CD8-positive, alpha-beta memory T cell (primary cell): ENCODE measurements around the gene STOX1. TPM values are rescaled to one million over a fixed set of nuclear protein-coding genes. Genes with fewer than 3 reads are reported as not detected.
A peak's percentile ranks its signal among the peaks of the same experiment; 100 is the strongest.

ENCODE experiments used
- CTCF ChIA-PET: fragments of 350-600 bp; sonication (Branson Sonifier 250); formaldehyde crosslinking; loops from one replicate; lab custom pipeline; 2021; ENCODE audit warnings: antibody characterized with exemption; lab: Charles Lee
- POLR2A ChIA-PET: fragments of 350-600 bp; sonication (Branson Sonifier 250); formaldehyde crosslinking; loops from one replicate; lab custom pipeline; 2021; ENCODE audit warnings: antibody characterized with exemption; lab: Charles Lee
- DNase-seq, 5 donors: peaks; one replicate each; pipeline versions ENCODE4 v3.0.0 to v3.0.0-alpha.2; 2020 to 2022; ENCODE audit warnings: mixed read lengths in 1 of 5
- H3K27ac ChIP-seq: one replicate; pipeline ENCODE4 v1.7.0; 2013; ENCODE audit warnings: low read depth, mild to moderate bottlenecking, low read length, moderate library complexity
- H3K27me3 ChIP-seq: 2 replicates; pipeline ENCODE4 v1.7.0; 2013; ENCODE audit warnings: low read length, mild to moderate bottlenecking; ENCODE audit not compliant: insufficient read depth, poor library complexity, severe bottlenecking
- H3K36me3 ChIP-seq: 2 replicates; pipeline ENCODE4 v1.7.0; 2013; ENCODE audit warnings: mild to moderate bottlenecking, low read length, moderate library complexity; ENCODE audit not compliant: insufficient read depth
- H3K4me1 ChIP-seq: 2 replicates; pipeline ENCODE4 v1.7.0; 2013; ENCODE audit warnings: mild to moderate bottlenecking, low read length, moderate library complexity; ENCODE audit not compliant: insufficient read depth
- H3K4me3 ChIP-seq: 2 replicates; pipeline ENCODE4 v1.7.0; 2013; ENCODE audit warnings: mild to moderate bottlenecking, low read length
- H3K9me3 ChIP-seq: 2 replicates; pipeline ENCODE4 v1.7.0; 2013; ENCODE audit warnings: mild to moderate bottlenecking, low read length
- H3K27ac Mint-ChIP-seq, 8 donors: one replicate each; pipeline ENCODE4 v1.8.0; 2020 to 2021; ENCODE audit warnings: mixed read lengths in 8 of 8, mild to moderate bottlenecking in 6 of 8, inconsistent platforms in 3 of 8, moderate library complexity in 3 of 8
- H3K27me3 Mint-ChIP-seq, 2 donors: one replicate each; pipeline ENCODE4 v1.8.0; 2020 to 2021; ENCODE audit warnings: mixed read lengths in 2 of 2, mild to moderate bottlenecking in 1 of 2, moderate library complexity in 1 of 2
- H3K36me3 Mint-ChIP-seq, 3 donors: one replicate each; pipeline ENCODE4 v1.8.0; 2020 to 2021; ENCODE audit warnings: mixed read lengths in 3 of 3, inconsistent platforms in 1 of 3, mild to moderate bottlenecking in 1 of 3
- H3K4me1 Mint-ChIP-seq, 3 donors: one replicate each; pipeline ENCODE4 v1.8.0; 2020 to 2021; ENCODE audit warnings: mixed read lengths in 3 of 3, inconsistent platforms in 1 of 3, mild to moderate bottlenecking in 1 of 3
- H3K4me3 Mint-ChIP-seq, 7 donors: one replicate each; pipeline ENCODE4 v1.8.0; 2020 to 2021; ENCODE audit warnings: mixed read lengths in 7 of 7, mild to moderate bottlenecking in 6 of 7, moderate library complexity in 4 of 7, inconsistent platforms in 2 of 7
- H3K9me3 Mint-ChIP-seq, 5 donors: one replicate each; pipeline ENCODE4 v1.8.0; 2020 to 2022; ENCODE audit warnings: mixed read lengths in 5 of 5, mild to moderate bottlenecking in 3 of 5, moderate library complexity in 2 of 5, inconsistent platforms in 1 of 5
- polyA plus RNA-seq: library from polyadenylated mRNA; unstranded; fragments of 300-500 nt; fragmentation: Illumina TruSeq; gene quantifications from one replicate; pipeline ENCODE4 v1.2.3, GENCODE V29; 2021
- total RNA-seq, 2 experiments: library from RNA; stranded (reverse); gene quantifications; one replicate each; pipeline ENCODE4 v1.2.3, GENCODE V29; 2021

Gene STOX1
- total and polyA plus RNA-seq, 3 experiments from 2014 or later = 0.29 to 0.39 TPM; not detected in 1

DNA sequence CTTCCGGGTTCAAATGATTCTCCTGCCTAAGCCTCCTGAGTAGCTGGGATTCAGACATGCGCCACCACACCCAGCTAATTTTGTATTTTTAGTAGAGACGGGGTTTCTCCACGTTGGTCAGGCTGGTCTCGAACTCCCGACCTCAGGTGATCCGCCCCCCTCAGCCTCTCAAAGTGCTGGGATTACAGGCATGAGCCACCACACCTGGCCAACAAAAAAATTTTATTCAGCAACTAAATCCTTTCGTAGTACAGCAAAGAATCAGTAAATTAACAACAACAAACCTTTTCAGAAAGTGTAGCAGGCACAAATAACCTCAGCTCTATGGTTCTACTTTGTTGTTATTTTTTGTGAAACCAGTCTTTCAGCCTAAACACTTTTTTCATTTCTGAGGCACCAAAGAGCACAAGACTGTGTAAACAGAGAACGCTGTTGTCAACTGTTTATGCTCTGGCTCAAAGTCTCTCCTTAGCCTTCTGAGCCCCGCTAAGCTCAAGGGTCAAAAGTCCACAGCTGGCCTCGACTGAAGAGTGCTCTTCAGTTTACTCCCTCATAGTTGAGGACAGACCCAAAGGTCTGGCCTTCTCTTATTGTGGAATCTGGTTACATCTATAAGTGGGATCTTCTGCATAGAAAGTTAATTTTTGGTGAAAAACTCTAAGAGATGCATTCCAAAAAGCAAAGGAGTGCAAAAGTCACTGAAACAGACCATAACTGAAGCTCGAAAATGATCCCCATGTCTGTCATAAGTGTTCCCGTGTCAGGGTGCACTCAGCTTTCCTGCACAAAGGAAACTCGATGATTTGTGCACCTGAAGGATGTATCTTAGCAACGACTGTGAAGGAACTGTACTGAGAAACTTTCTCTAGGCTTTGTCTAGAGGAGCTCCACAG is 49.2 kb downstream of the STOX1 start:
- ChIA-PET POLR2A (no interaction called here), CTCF (no interaction called here)
- Mint-ChIP-seq H3K9me3 (no peaks in the 10 kb centered on the region), H3K36me3 (no peaks in the 10 kb centered on the region), H3K4me3 (no peak overlapping the region), H3K4me1 (no peaks in the 10 kb centered on the region), H3K27ac (peak overlapping the region in 1 of 8 donors; percentile 77), H3K27me3 (peaks cover 0 to 1% of the 10 kb centered on the region in 2 donors)
- Histone ChIP-seq H3K27ac (no peak overlapping the region), H3K9me3 (no peaks in the 10 kb centered on the region), H3K4me1 (no peaks in the 10 kb centered on the region), H3K36me3 (no peaks in the 10 kb centered on the region), H3K4me3 (no peak overlapping the region), H3K27me3 (no peaks in the 10 kb centered on the region)
- DNase-seq = no peak

GRCh38 chr10:68877482-68878110 is 50.3 kb downstream of the STOX1 start:
- no peaks in the 10 kb centered on the region for H3K36me3 ChIP-seq
- Mint-ChIP-seq H3K9me3 (no peaks in the 10 kb centered on the region), H3K4me1 (no peaks in the 10 kb centered on the region), H3K4me3 (no peak overlapping the region), H3K36me3 (no peaks in the 10 kb centered on the region), H3K27me3 (peaks cover 0 to 1% of the 10 kb centered on the region in 2 donors), H3K27ac (no peak overlapping the region)
- ChIA-PET POLR2A (no interaction called here), CTCF (no interaction called here)
- H3K4me1 ChIP-seq = no peaks in the 10 kb centered on the region
- no peaks in the 10 kb centered on the region for H3K9me3 ChIP-seq
- H3K27ac ChIP-seq = no peak overlapping the region
- H3K27me3 ChIP-seq = no peaks in the 10 kb centered on the region
- no peak for DNase-seq
- no peak overlapping the region for H3K4me3 ChIP-seq

GRCh38 chr10:68878496-68878895 is 51.2 kb downstream of the STOX1 start:
- Mint-ChIP-seq H3K27ac (no peak overlapping the region), H3K9me3 (no peaks in the 10 kb centered on the region), H3K36me3 (no peaks in the 10 kb centered on the region), H3K4me3 (no peak overlapping the region), H3K27me3 (peaks cover 0 to 1% of the 10 kb centered on the region in 2 donors), H3K4me1 (no peaks in the 10 kb centered on the region)
- no peak overlapping the region for H3K4me3 ChIP-seq
- H3K9me3 ChIP-seq = no peaks in the 10 kb centered on the region
- ChIA-PET CTCF (no interaction called here), POLR2A (no interaction called here)
- H3K36me3 ChIP-seq = no peaks in the 10 kb centered on the region
- no peaks in the 10 kb centered on the region for H3K4me1 ChIP-seq
- no peak overlapping the region for H3K27ac ChIP-seq
- H3K27me3 ChIP-seq = no peaks in the 10 kb centered on the region
- DNase-seq = no peak

GRCh38 chr10:68879628-68880027 is 52.3 kb downstream of the STOX1 start:
- H3K27ac Mint-ChIP-seq = no peak overlapping the region
- ChIA-PET POLR2A (no interaction called here), CTCF (no interaction called here)
- Histone ChIP-seq H3K4me3 (no peak overlapping the region), H3K27ac (no peak overlapping the region), H3K36me3 (no peaks in the 10 kb centered on the region), H3K4me1 (no peaks in the 10 kb centered on the region), H3K27me3 (no peaks in the 10 kb centered on the region), H3K9me3 (no peaks in the 10 kb centered on the region)
- no peak for DNase-seq
- H3K27me3 Mint-ChIP-seq = peaks cover 0 to 1% of the 10 kb centered on the region in 2 donors
- no peak overlapping the region for H3K4me3 Mint-ChIP-seq
- no peaks in the 10 kb centered on the region for H3K36me3 Mint-ChIP-seq
- H3K9me3 Mint-ChIP-seq = no peaks in the 10 kb centered on the region
- no peaks in the 10 kb centered on the region for H3K4me1 Mint-ChIP-seq

GRCh38 chr10:68880181-68880580 is 52.9 kb downstream of the STOX1 start:
- no peaks in the 10 kb centered on the region for H3K36me3 Mint-ChIP-seq
- H3K27me3 ChIP-seq = no peaks in the 10 kb centered on the region
- no peaks in the 10 kb centered on the region for H3K9me3 Mint-ChIP-seq
- POLR2A ChIA-PET = no interaction called here
- no peak overlapping the region for H3K4me3 ChIP-seq
- no peaks in the 10 kb centered on the region for H3K36me3 ChIP-seq
- no peak overlapping the region for H3K27ac Mint-ChIP-seq
- no peak for DNase-seq
- no peak overlapping the region for H3K4me3 Mint-ChIP-seq
- no peak overlapping the region for H3K27ac ChIP-seq
- H3K4me1 ChIP-seq = no peaks in the 10 kb centered on the region
- peaks cover 0 to 1% of the 10 kb centered on the region in 2 donors for H3K27me3 Mint-ChIP-seq
- H3K9me3 ChIP-seq = no peaks in the 10 kb centered on the region
- no peaks in the 10 kb centered on the region for H3K4me1 Mint-ChIP-seq
- CTCF ChIA-PET = no interaction called here

- DNase-seq = no peak
- Histone ChIP-seq H3K36me3 (no peaks in the 10 kb centered on the region), H3K4me3 (no peak overlapping the region), H3K9me3 (no peaks in the 10 kb centered on the region), H3K27me3 (no peaks in the 10 kb centered on the region), H3K27ac (no peak overlapping the region), H3K4me1 (peaks cover under 1% of the 10 kb centered on the region)
- no peak overlapping the region for H3K4me3 Mint-ChIP-seq
- no peak overlapping the region for H3K27ac Mint-ChIP-seq
- no peaks in the 10 kb centered on the region for H3K27me3 Mint-ChIP-seq
- peaks cover 0 to 4% (median 0%) of the 10 kb centered on the region in 3 donors for H3K36me3 Mint-ChIP-seq
- H3K4me1 Mint-ChIP-seq = peaks cover 2 to 4% (median 3%) of the 10 kb centered on the region in 3 donors
- POLR2A ChIA-PET = no interaction called here
- H3K9me3 Mint-ChIP-seq = no peaks in the 10 kb centered on the region
- CTCF ChIA-PET = no interaction called here
Measured at GRCh38 chr10:68895041-68895440, 67.7 kb downstream of the STOX1 start.

DNA sequence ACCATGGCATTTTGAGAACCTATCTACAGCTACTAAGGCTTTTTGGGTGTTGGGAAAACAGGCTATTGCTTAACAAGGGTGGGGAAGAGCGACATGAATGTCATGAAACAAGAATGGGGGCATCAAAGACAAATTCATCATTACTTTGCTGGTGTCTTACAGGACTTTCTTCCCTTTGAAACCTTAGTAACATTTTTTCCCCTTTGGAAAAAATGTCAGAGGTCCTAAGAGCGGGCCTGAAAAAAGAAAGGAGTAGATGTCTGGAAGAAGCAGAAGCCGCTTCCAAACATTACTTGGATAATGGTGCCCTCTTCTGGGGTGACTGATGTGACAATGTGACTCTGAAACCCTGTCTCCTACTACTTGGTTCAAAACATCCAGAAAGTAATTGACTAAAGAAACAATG is 70.0 kb downstream of the STOX1 start:
- Histone ChIP-seq H3K27me3 (no peaks in the 10 kb centered on the region), H3K4me3 (no peak overlapping the region), H3K4me1 (peaks cover 11% of the 10 kb centered on the region), H3K27ac (no peak overlapping the region), H3K9me3 (no peaks in the 10 kb centered on the region), H3K36me3 (no peaks in the 10 kb centered on the region)
- peaks cover 17 to 22% (median 19%) of the 10 kb centered on the region in 3 donors for H3K4me1 Mint-ChIP-seq
- POLR2A ChIA-PET = no interaction called here
- CTCF ChIA-PET = interaction anchor here (0.8 kb wide), 1 partner anchor 347 kb away, joined by 4 read pairs; no protein-coding TSS in a partner anchor
- DNase-seq = peak in 2 of 5 donors; percentile 7 to 50
- H3K27ac Mint-ChIP-seq = peak overlapping the region in 1 of 8 donors; percentile 8
- H3K36me3 Mint-ChIP-seq = peaks cover 0 to 14% (median 2%) of the 10 kb centered on the region in 3 donors
- no peaks in the 10 kb centered on the region for H3K9me3 Mint-ChIP-seq
- peak overlapping the region in 1 of 7 donors; percentile 41 for H3K4me3 Mint-ChIP-seq
- peaks cover 0 to 3% of the 10 kb centered on the region in 2 donors for H3K27me3 Mint-ChIP-seq
